ENCODE results near the gene PDE11A. TPM values are rescaled to one million over a fixed set of nuclear protein-coding genes. Genes with fewer than 3 reads are reported as not detected.

The PDE11A gene
- total RNA-seq, 1 experiment from 2014 or later, result 0.61 TPM

DNA sequence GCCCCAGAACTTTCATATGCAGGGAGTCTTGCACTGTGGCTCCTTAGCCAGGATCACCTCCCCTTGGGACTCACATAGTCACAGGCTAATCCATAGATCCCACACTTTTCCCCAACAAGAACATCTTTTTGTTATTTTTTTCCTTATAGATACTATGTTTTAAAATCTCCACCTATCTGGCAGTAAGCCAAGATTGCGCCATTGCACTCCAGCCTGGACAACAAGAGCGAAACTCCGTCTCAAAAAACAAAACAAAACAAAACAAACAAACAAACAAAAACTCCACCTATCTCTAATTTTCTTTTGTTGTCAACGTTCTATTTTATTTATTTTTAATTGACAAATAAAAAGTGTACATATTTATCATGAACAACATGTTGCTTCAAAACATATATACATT lies 141.7 kb downstream of the PDE11A start:
- Histone ChIP-seq H3K4me3 (replicated peaks in 1 of 2; ENCODE audit: low read depth in 1 of 2, low read length in 2 of 2) (no peak overlapping the region), H3K4me2 (ENCODE audit: low read length) (no peak overlapping the region), H3K4me1 (ENCODE audit: control insufficient read depth in 1 of 2, insufficient read depth in 2 of 2, low read length in 2 of 2) (no peaks in the 10 kb centered on the region), H3K9me3 (ENCODE audit: control insufficient read depth in 1 of 2, insufficient read depth in 1 of 2, low read depth in 1 of 2, low read length in 2 of 2) (no peaks in the 10 kb centered on the region), H4K20me1 (ENCODE audit: insufficient read depth) (no peaks in the 10 kb centered on the region), H3K9ac (ENCODE audit: low read length) (no peak overlapping the region), H3K27me3 (ENCODE audit: insufficient read depth, low read length) (no peaks in the 10 kb centered on the region), H3K27ac (ENCODE audit: low read depth, low read length) (no peak overlapping the region), H3K36me3 (ENCODE audit: control insufficient read depth in 1 of 2, insufficient read depth in 2 of 2, low read length in 2 of 2) (no peaks in the 10 kb centered on the region), H3K9me2 (ENCODE audit: insufficient read depth) (no peaks in the 10 kb centered on the region), H2AFZ (ENCODE audit: low read depth, low read length, poor library complexity, severe bottlenecking) (no peak overlapping the region), H3K79me2 (ENCODE audit: insufficient read depth, low read length) (no peaks in the 10 kb centered on the region)
- ATAC-seq, result no peak
- ChIA-PET RAD21 (ENCODE audit: low non-redundant PET in 1 of 2, low total read pairs in 2 of 2, uncharacterized antibody in 2 of 2, unreplicated experiment in 2 of 2) (no interaction called here), CTCF (no interaction called here), POLR2A (no interaction called here)
- intact Hi-C loops (cut with micrococcal nuclease), result no loop called here
- DNase-seq (ENCODE audit: low read depth, low spot score), result no peak
- BruUV-seq (replicated peaks), result no TSS peak
- TF ChIP-seq ZFX (IDR thresholded peaks at IDR 0.05) (no peak), SIN3A (IDR thresholded peaks at IDR 0.05; ENCODE audit: low read depth) (no peak), SRF (IDR thresholded peaks at IDR 0.05; ENCODE audit: low read depth) (no peak), EZH2phosphoT487 (IDR thresholded peaks at IDR 0.05; ENCODE audit: borderline replicate concordance) (no peak), EZH2 (IDR thresholded peaks at IDR 0.05) (no peak), SP1 (IDR thresholded peaks at IDR 0.05; ENCODE audit: low read depth) (no peak), RAD21 (IDR thresholded peaks at IDR 0.05; ENCODE audit: low read depth) (no peak), CBX3 (IDR thresholded peaks at IDR 0.05; ENCODE audit: low read depth) (no peak), POLR2A (IDR thresholded peaks at IDR 0.05; ENCODE audit: borderline replicate concordance, extremely low read depth, insufficient read depth, insufficient read length) (no peak)
- TF ChIP-seq, protein P1, sequence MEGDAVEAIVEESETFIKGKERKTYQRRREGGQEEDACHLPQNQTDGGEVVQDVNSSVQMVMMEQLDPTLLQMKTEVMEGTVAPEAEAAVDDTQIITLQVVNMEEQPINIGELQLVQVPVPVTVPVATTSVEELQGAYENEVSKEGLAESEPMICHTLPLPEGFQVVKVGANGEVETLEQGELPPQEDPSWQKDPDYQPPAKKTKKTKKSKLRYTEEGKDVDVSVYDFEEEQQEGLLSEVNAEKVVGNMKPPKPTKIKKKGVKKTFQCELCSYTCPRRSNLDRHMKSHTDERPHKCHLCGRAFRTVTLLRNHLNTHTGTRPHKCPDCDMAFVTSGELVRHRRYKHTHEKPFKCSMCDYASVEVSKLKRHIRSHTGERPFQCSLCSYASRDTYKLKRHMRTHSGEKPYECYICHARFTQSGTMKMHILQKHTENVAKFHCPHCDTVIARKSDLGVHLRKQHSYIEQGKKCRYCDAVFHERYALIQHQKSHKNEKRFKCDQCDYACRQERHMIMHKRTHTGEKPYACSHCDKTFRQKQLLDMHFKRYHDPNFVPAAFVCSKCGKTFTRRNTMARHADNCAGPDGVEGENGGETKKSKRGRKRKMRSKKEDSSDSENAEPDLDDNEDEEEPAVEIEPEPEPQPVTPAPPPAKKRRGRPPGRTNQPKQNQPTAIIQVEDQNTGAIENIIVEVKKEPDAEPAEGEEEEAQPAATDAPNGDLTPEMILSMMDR (IDR thresholded peaks at IDR 0.05 in 2 of 3, conservative IDR thresholded peaks at IDR 0.05 in 1 of 3; ENCODE audit: borderline replicate concordance in 1 of 3, insufficient read depth in 1 of 3, low read depth in 2 of 3, low read length in 2 of 3), result no peak
- TF ChIP-seq, protein P2, sequence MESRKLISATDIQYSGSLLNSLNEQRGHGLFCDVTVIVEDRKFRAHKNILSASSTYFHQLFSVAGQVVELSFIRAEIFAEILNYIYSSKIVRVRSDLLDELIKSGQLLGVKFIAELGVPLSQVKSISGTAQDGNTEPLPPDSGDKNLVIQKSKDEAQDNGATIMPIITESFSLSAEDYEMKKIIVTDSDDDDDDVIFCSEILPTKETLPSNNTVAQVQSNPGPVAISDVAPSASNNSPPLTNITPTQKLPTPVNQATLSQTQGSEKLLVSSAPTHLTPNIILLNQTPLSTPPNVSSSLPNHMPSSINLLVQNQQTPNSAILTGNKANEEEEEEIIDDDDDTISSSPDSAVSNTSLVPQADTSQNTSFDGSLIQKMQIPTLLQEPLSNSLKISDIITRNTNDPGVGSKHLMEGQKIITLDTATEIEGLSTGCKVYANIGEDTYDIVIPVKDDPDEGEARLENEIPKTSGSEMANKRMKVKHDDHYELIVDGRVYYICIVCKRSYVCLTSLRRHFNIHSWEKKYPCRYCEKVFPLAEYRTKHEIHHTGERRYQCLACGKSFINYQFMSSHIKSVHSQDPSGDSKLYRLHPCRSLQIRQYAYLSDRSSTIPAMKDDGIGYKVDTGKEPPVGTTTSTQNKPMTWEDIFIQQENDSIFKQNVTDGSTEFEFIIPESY (IDR thresholded peaks at IDR 0.05; ENCODE audit: extremely low read depth, insufficient replicate concordance, low read length), result no peak
